Endodermal cell (in vitro differentiated cells): ENCODE results near the gene KCNK1. TPM values are rescaled to one million over a fixed set of nuclear protein-coding genes. Genes with fewer than 3 reads are reported as not detected.

Experiments
- DNase-seq: peaks from one replicate; pipeline ENCODE4 v3.0.0-alpha.2; 2017
- H3K27ac ChIP-seq: 2 replicates; pipeline ENCODE4 v1.5.1; 2013; ENCODE audit warnings: mild to moderate bottlenecking, low read depth, low read length, moderate library complexity
- H3K27me3 ChIP-seq: 2 replicates; pipeline ENCODE4 v1.6.1; 2013; ENCODE audit warnings: mild to moderate bottlenecking, low read length, moderate library complexity; ENCODE audit not compliant: insufficient read depth, control insufficient read depth, poor library complexity, severe bottlenecking
- H3K36me3 ChIP-seq: 2 replicates; pipeline ENCODE4 v1.7.0; 2013; ENCODE audit warnings: mild to moderate bottlenecking, low read length, moderate library complexity; ENCODE audit not compliant: control insufficient read depth, insufficient read depth
- H3K4me1 ChIP-seq: one replicate; pipeline ENCODE4 v1.7.0; 2013; ENCODE audit warnings: low read length; ENCODE audit not compliant: control insufficient read depth, insufficient read depth
- H3K4me3 ChIP-seq: 2 replicates; pipeline ENCODE4 v1.5.1; 2013; ENCODE audit warnings: mild to moderate bottlenecking, low read length, moderate library complexity
- H3K9ac ChIP-seq: 2 replicates; pipeline ENCODE4 v1.6.1; 2013; ENCODE audit warnings: mild to moderate bottlenecking, low read length, moderate library complexity; ENCODE audit not compliant: poor library complexity, severe bottlenecking; ENCODE audit errors: extremely low read depth
- H3K9me3 ChIP-seq: 2 replicates; pipeline ENCODE4 v1.6.1; 2013; ENCODE audit warnings: mild to moderate bottlenecking, low read length, moderate library complexity; ENCODE audit not compliant: control insufficient read depth
- H3K27ac Mint-ChIP-seq: 2 replicates; pipeline ENCODE4 v1.8.0; 2020; ENCODE audit warnings: mixed read lengths
- H3K27me3 Mint-ChIP-seq: 2 replicates; pipeline ENCODE4 v1.8.0; 2021; ENCODE audit warnings: mild to moderate bottlenecking, mixed read lengths; ENCODE audit not compliant: insufficient read depth
- H3K36me3 Mint-ChIP-seq: 2 replicates; pipeline ENCODE4 v1.8.0; 2020; ENCODE audit warnings: low read depth, mixed read lengths
- H3K4me1 Mint-ChIP-seq: 2 replicates; pipeline ENCODE4 v1.8.0; 2020; ENCODE audit warnings: mixed read lengths
- H3K4me3 Mint-ChIP-seq: 2 replicates; pipeline ENCODE4 v1.8.0; 2020; ENCODE audit warnings: mild to moderate bottlenecking, moderate library complexity, mixed read lengths
- H3K9me3 Mint-ChIP-seq: 2 replicates; pipeline ENCODE4 v1.8.0; 2020; ENCODE audit warnings: mild to moderate bottlenecking, mixed read lengths
- WGBS, 2 experiments: methylation state at CpG; one replicate each; pipeline versions ENCODE4 v1.1.5 to v1.1.7; 2013; ENCODE audit warnings: missing lambda C conversion rate in 2 of 2, mixed read lengths in 1 of 2; ENCODE audit not compliant: insufficient coverage in 1 of 2, insufficient read length in 1 of 2; 5-methylcytosine and 5-hydroxymethylcytosine counted together
- total RNA-seq, 2 donors: library from RNA; stranded (reverse); fragmentation: NEBNext Ultra II Directional in 1 of 2; extraction: Animal tissue kit (Norgen Biotek cat#: 25700) in 1 of 2; gene quantifications; 2 replicates in 1 of 2; 3 replicates in 1 of 2; pipeline ENCODE4 v1.2.1, GENCODE V29; 2021
- TF ChIP-seq, protein P1 (sequence below): fragments of 200-600 bp; sonication (generic); conservative IDR thresholded peaks from 2 replicates; pipeline ENCODE4 v1.5.0; 2021; ENCODE audit warnings: antibody characterized with exemption, mild to moderate bottlenecking

The KCNK1 gene
- total RNA-seq, 2 donors from 2014 or later: 50.1 to 55.7 TPM

DNA sequence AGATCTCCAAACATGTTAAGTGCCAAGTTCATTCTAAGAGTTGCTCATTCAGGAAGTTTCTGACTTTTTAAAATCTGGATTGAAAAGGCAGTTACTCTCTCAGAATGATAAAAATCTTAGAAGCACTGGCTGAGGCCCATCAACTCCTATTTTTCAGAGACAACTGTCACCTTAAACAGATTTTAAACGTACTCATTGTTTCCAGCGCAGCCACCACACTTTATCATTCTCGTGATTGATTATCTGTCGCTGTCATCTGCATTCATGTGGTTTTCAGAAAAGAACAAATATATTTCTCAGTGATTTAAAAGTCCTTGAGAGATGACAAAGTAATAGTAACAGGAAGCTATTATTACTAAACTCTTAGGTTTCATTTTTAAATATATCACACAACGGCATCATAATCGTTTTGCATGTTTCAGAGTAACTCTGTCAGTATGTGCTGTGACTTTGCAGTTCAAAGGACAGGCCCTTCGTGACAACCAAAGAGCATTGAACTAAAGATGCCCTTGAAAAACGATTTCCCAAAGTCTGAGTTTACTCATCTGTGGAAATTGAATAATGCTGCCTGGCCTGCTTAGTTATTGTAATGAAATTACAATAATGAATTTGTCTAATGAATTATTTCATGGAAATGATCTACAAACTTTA is 14.9 kb upstream of the KCNK1 start:
- no peak overlapping the region for H3K9ac ChIP-seq
- no peak overlapping the region for H3K4me3 Mint-ChIP-seq
- no peaks in the 10 kb centered on the region for H3K36me3 Mint-ChIP-seq
- H3K27ac ChIP-seq: no peak overlapping the region
- no peaks in the 10 kb centered on the region for H3K36me3 ChIP-seq
- no peaks in the 10 kb centered on the region for H3K9me3 ChIP-seq
- H3K9me3 Mint-ChIP-seq: no peaks in the 10 kb centered on the region
- 90 to 91% methylated on average over 3 to 8 of the region's 8 CpGs for WGBS, 2 experiments
- no peaks in the 10 kb centered on the region for H3K27me3 ChIP-seq
- H3K27ac Mint-ChIP-seq: no peak overlapping the region
- H3K4me1 Mint-ChIP-seq: peaks cover 6% of the 10 kb centered on the region
- TF ChIP-seq, protein P1, sequence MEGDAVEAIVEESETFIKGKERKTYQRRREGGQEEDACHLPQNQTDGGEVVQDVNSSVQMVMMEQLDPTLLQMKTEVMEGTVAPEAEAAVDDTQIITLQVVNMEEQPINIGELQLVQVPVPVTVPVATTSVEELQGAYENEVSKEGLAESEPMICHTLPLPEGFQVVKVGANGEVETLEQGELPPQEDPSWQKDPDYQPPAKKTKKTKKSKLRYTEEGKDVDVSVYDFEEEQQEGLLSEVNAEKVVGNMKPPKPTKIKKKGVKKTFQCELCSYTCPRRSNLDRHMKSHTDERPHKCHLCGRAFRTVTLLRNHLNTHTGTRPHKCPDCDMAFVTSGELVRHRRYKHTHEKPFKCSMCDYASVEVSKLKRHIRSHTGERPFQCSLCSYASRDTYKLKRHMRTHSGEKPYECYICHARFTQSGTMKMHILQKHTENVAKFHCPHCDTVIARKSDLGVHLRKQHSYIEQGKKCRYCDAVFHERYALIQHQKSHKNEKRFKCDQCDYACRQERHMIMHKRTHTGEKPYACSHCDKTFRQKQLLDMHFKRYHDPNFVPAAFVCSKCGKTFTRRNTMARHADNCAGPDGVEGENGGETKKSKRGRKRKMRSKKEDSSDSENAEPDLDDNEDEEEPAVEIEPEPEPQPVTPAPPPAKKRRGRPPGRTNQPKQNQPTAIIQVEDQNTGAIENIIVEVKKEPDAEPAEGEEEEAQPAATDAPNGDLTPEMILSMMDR: no peak
- H3K27me3 Mint-ChIP-seq: peaks cover 21% of the 10 kb centered on the region
- H3K4me1 ChIP-seq: no peaks in the 10 kb centered on the region
- H3K4me3 ChIP-seq: no peak overlapping the region
- no peak for DNase-seq

GRCh38 chr1:233599542-233600073 is 14.3 kb upstream of the KCNK1 start:
- Histone ChIP-seq H3K9ac (no peak overlapping the region), H3K4me1 (no peaks in the 10 kb centered on the region), H3K27me3 (no peaks in the 10 kb centered on the region), H3K4me3 (no peak overlapping the region), H3K36me3 (no peaks in the 10 kb centered on the region), H3K9me3 (no peaks in the 10 kb centered on the region), H3K27ac (no peak overlapping the region)
- H3K27ac Mint-ChIP-seq: no peak overlapping the region
- TF ChIP-seq, protein P1: no peak
- H3K4me3 Mint-ChIP-seq: no peak overlapping the region
- WGBS, 2 experiments: 75 to 91% methylated on average over 4 to 5 of the region's 5 CpGs
- peaks cover 21% of the 10 kb centered on the region for H3K27me3 Mint-ChIP-seq
- no peaks in the 10 kb centered on the region for H3K36me3 Mint-ChIP-seq
- peaks cover 6% of the 10 kb centered on the region for H3K4me1 Mint-ChIP-seq
- DNase-seq: no peak
- no peaks in the 10 kb centered on the region for H3K9me3 Mint-ChIP-seq

DNA sequence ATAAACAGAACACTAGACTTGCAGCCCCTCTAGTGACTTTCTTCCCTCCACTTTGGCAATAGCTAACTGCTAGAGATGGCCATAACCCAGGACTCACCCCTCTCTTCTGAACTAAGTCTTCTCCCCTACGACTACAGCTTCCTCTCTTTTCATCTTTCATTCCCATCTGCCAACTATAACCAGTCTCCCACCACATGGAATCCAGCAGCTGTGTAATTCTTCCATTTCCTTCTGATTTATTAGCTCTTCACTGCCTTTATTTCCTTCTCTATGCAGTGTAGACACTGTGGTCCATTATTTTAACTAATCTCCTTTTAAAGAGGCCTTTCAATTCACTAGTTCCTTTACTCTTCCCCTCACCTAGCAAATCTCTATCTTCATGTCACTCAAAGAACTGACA is 13.4 kb upstream of the KCNK1 start:
- Mint-ChIP-seq H3K27ac (no peak overlapping the region), H3K36me3 (no peaks in the 10 kb centered on the region), H3K4me1 (peaks cover 6% of the 10 kb centered on the region), H3K9me3 (no peaks in the 10 kb centered on the region), H3K4me3 (no peak overlapping the region), H3K27me3 (peaks cover 21% of the 10 kb centered on the region)
- Histone ChIP-seq H3K27me3 (no peaks in the 10 kb centered on the region), H3K27ac (no peak overlapping the region), H3K9me3 (no peaks in the 10 kb centered on the region), H3K9ac (no peak overlapping the region), H3K36me3 (no peaks in the 10 kb centered on the region), H3K4me1 (peaks cover 2% of the 10 kb centered on the region), H3K4me3 (no peak overlapping the region)
- WGBS, 2 experiments: 91 to 100% methylated on average over 1 of the region's 1 CpG
- TF ChIP-seq, protein P1: no peak
- DNase-seq: no peak
